ENCODE results near the gene ARFIP1.

DNA sequence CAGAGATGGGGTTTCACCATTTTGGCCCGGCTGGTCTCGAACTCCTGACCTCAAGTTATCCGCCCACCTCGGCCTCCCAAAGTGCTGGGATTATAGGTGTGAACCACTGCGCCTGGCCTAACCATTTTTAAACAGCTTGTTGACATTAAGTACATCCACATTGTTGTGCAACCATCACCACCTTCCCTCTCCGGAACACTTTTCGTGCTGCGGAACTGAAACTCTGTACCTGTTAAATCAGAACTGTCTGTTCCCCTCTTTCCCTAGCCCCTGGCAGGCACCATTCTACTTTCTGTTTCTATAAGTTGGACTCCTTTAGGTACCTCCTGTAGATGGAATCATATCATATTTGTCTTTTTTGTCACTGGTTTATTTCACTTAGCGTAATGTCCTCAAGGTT, 165.9 kb downstream of the ARFIP1 start:
- TF ChIP-seq CTCF (IDR thresholded peaks at IDR 0.05; ENCODE audit: low read depth, low read length) (no peak), POLR2A (IDR thresholded peaks at IDR 0.05; ENCODE audit: extremely low read depth, insufficient read length) (no peak), MAX (IDR thresholded peaks at IDR 0.05; ENCODE audit: low read depth, low read length) (no peak)
